Measurements from ENCODE around the gene BET1L.
"Not testable (repeated sequence)": the region's sequence is repeated elsewhere in the genome, so short reads cannot be mapped to it uniquely, and the experiment has no call there.

The BET1L gene

GRCh38 chr11:240315-240714 lies 33.1 kb upstream of the BET1L start:
- in situ Hi-C loops (cut with HindIII; ENCODE audit: low sequenced_read_pairs), result no loop called here
- no peak for TF ChIP-seq CTCF (IDR thresholded peaks at IDR 0.05; ENCODE audit: low read depth, low read length, missing control alignments)
- H3K4me3 ChIP-seq (ENCODE audit: low read depth, low read length), result no peak overlapping the region
- DNase-seq (ENCODE audit: low read depth), result no peak

- DNase-seq (ENCODE audit: low read depth); in situ Hi-C loops (cut with HindIII; ENCODE audit: low sequenced_read_pairs); H3K4me3 ChIP-seq (ENCODE audit: low read depth, low read length): not testable (repeated sequence)
These were observed 31.1 kb upstream of the BET1L start for GRCh38 chr11:238346-238745.

- DNase-seq (ENCODE audit: low read depth), result peak; percentile 49
These were observed 29.9 kb upstream of the BET1L start, which contains the start of gene PSMD13 for GRCh38 chr11:236774-237767. TSS of gene PSMD13 (plus strand) at chr11:236976. CDS start at chr11:237050, 74 bp downstream.

GRCh38 chr11:235997-236773 lies 29.0 kb upstream of the BET1L start, which contains the start of gene SIRT3:
TSS of gene SIRT3 (minus strand) at chr11:236342. CDS start at chr11:236328, 14 bp downstream.
- H3K4me3 ChIP-seq (ENCODE audit: low read depth, low read length), result peak within 1 kb of the TSS; percentile 96
- peak; percentile 24 for DNase-seq (ENCODE audit: low read depth)
- TF ChIP-seq CTCF (IDR thresholded peaks at IDR 0.05; ENCODE audit: low read depth, low read length, missing control alignments), result peak; percentile 13
- in situ Hi-C loops (cut with HindIII; ENCODE audit: low sequenced_read_pairs), result no loop called here

More at GRCh38 chr11:236774-237767, 29.9 kb upstream of the BET1L start, which contains the start of gene PSMD13:
- no peak for TF ChIP-seq CTCF (IDR thresholded peaks at IDR 0.05; ENCODE audit: low read depth, low read length, missing control alignments)
- peak within 1 kb of the TSS; percentile 96 for H3K4me3 ChIP-seq (ENCODE audit: low read depth, low read length)
- in situ Hi-C loops (cut with HindIII; ENCODE audit: low sequenced_read_pairs), result no loop called here

GRCh38 chr11:235609-235996 lies 28.4 kb upstream of the BET1L start:
- no peak for TF ChIP-seq CTCF (IDR thresholded peaks at IDR 0.05; ENCODE audit: low read depth, low read length, missing control alignments)
- peak overlapping the region; percentile 96 for H3K4me3 ChIP-seq (ENCODE audit: low read depth, low read length)
- in situ Hi-C loops (cut with HindIII; ENCODE audit: low sequenced_read_pairs), result no loop called here
- no peak for DNase-seq (ENCODE audit: low read depth)

GRCh38 chr11:235180-235579 lies 28.0 kb upstream of the BET1L start:
- H3K4me3 ChIP-seq (ENCODE audit: low read depth, low read length), result peak overlapping the region; percentile 96
- TF ChIP-seq CTCF (IDR thresholded peaks at IDR 0.05; ENCODE audit: low read depth, low read length, missing control alignments), result no peak
- in situ Hi-C loops (cut with HindIII; ENCODE audit: low sequenced_read_pairs), result no loop called here
- no peak for DNase-seq (ENCODE audit: low read depth)

All from astrocyte of the cerebellum (primary cell).